NCI-H345 treated with DMSO at 0.1 percent for 48 hours (cell line): Measurements from ENCODE around the gene SLC41A3.
"Not testable (repeated sequence)": the region's sequence is repeated elsewhere in the genome, so short reads cannot be mapped to it uniquely, and the experiment has no call there.

Experiments used
- DNase-seq: peaks from one replicate; lab custom pipeline; 2025; ENCODE audit not compliant: unreplicated experiment; lab: John Stamatoyannopoulos, UW

Gene SLC41A3

GRCh38 chr3:126084768-126085180, 850 bp upstream of the SLC41A3 start:
- DNase-seq = no peak

GRCh38 chr3:126083511-126083912, 412 bp downstream of the SLC41A3 start:
- DNase-seq = no peak

- DNase-seq = no peak
Observed at GRCh38 chr3:126083138-126083445, 832 bp downstream of the SLC41A3 start.

GRCh38 chr3:126082362-126083137, 1.4 kb downstream of the SLC41A3 start:
- DNase-seq = no peak

- peak; percentile 26 for DNase-seq
Observed at GRCh38 chr3:126081618-126082361, 2.1 kb downstream of the SLC41A3 start.

- no peak for DNase-seq
Observed at GRCh38 chr3:126080970-126081369, 3.0 kb downstream of the SLC41A3 start.

- no peak for DNase-seq
Observed at GRCh38 chr3:126078866-126079265, 5.1 kb downstream of the SLC41A3 start.

- no peak for DNase-seq
Observed at GRCh38 chr3:126077754-126078153, 6.2 kb downstream of the SLC41A3 start.

- DNase-seq = no peak
Observed at GRCh38 chr3:126076140-126076539, 7.8 kb downstream of the SLC41A3 start.

- DNase-seq = no peak
Observed at GRCh38 chr3:126070146-126070545, 13.8 kb downstream of the SLC41A3 start.

- no peak for DNase-seq
Observed at GRCh38 chr3:126067959-126068358, 16.0 kb downstream of the SLC41A3 start.

GRCh38 chr3:126066676-126067075, 17.2 kb downstream of the SLC41A3 start:
- DNase-seq = not testable (repeated sequence)

- DNase-seq = no peak
Observed at GRCh38 chr3:126065876-126066275, 18.0 kb downstream of the SLC41A3 start.

GRCh38 chr3:126064627-126065258, 19.2 kb downstream of the SLC41A3 start:
- DNase-seq = no peak

GRCh38 chr3:126063358-126063965, 20.5 kb downstream of the SLC41A3 start:
- no peak for DNase-seq

- DNase-seq = no peak
Observed at GRCh38 chr3:126061301-126062032, 22.5 kb downstream of the SLC41A3 start.

GRCh38 chr3:126060613-126061145, 23.2 kb downstream of the SLC41A3 start:
- DNase-seq = no peak

- no peak for DNase-seq
Observed at GRCh38 chr3:126058666-126059065, 25.3 kb downstream of the SLC41A3 start.

GRCh38 chr3:126057936-126058335, 26.0 kb downstream of the SLC41A3 start:
- DNase-seq = no peak

- DNase-seq = no peak
Observed at GRCh38 chr3:126057501-126057819, 26.5 kb downstream of the SLC41A3 start.
